NOMO-1 treated with DMSO at 0.1 percent for 48 hours (cell line): ENCODE data around the gene TENM3.
"Not testable (repeated sequence)": the region's sequence is repeated elsewhere in the genome, so short reads cannot be mapped to it uniquely, and the experiment has no call there.

ENCODE experiments used
- DNase-seq: peaks from one replicate; lab custom pipeline; 2025; ENCODE audit not compliant: unreplicated experiment; lab: John Stamatoyannopoulos, UW

The TENM3 gene

DNA sequence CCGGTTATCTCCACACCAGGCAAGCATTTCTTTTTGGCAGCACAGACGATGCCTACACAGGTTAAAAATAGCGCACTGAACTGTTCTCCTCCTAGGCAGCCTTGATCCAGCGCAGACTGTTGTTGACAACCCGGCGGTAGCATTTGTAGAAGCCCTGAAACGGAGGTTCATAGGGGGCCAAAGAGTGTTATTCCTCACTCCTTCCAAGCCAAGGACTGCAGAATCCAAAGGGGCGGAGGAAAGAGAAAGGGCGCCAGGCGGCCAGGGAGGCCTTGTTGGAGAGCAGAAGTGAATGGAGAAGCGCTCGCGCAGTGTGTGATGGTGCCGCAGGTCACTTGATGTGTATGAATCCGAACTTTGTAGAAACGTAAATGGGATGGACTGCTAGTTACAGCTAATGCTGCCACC is 82.7 kb downstream of the TENM3 start:
- DNase-seq = no peak

DNA sequence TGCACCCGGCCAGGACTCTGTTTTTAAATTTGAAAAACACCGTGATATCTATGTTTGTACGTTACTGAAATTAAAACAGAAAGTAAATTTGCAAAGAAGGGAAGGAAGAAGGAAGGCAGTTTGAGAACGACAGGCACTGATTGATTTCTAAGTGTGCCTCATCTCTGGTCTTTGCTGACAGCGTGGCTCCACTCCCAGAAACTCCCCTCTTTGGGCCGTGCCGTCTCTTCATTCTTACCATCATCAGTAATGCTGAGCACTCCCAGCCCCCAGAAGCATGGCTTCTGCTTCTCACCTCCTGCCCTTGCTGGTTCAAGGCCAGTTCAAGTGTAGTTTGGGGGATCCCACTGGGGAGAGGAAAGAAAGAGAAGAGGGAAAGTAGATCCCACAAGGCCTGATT is 85.3 kb downstream of the TENM3 start:
- DNase-seq = no peak

DNA sequence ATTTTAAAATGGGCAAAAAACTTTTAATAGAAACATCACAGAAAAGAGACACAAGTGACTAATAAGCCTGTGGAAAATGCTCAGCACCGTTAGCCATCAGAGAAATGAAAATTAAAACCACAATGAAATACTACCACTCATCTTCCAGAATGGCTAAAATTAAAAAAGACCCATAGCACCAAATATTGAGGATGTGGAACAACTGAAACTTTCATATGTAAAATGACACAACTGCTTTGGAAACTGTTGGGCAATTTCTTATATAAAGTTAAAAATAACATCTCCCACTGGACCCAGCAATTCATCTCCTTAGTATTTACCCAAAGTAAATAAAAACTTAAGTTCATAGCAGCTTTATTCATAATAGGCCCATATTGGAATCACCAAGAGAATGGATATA is 94.2 kb downstream of the TENM3 start:
- DNase-seq = no peak

DNA sequence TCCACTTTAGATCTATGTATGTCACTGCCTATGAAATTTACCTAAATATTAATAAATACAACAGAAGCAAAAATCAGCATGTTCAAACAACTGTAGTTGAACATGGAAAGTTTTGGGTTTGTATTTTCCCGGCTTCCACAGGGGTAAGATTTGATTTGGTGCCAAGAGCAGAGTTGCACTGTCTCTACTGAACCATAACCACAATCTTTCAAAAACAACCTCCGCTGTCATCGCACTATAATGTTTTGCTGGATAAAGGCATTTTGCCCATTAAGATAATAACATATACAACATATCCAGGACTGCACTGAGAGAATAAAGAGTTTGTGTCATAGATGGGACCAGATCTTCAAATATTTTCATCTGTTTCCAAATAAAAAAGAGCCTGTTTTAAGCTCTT is 94.9 kb downstream of the TENM3 start:
- no peak for DNase-seq

DNA sequence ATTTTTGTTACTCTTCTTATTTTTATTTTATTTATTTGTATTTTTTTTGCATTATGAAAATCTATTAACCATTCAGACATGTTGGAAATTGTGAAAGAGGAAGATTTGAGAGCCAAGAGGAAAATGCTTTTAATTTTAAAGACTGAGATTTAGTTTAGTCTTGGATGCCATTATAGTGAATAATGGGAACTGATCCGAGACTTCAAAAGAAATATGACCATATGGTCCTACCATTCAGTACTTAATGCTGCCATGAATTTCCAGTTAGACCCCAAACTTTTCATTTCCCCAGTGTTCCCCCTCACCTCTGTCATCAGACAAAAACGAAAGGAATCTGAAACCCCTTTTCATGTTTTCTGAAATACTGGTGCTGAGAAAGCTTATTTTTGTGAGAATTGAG is 95.5 kb downstream of the TENM3 start:
- DNase-seq = no peak

- no peak for DNase-seq
These were observed 96.0 kb downstream of the TENM3 start for GRCh38 chr4:182339221-182339641.

DNA sequence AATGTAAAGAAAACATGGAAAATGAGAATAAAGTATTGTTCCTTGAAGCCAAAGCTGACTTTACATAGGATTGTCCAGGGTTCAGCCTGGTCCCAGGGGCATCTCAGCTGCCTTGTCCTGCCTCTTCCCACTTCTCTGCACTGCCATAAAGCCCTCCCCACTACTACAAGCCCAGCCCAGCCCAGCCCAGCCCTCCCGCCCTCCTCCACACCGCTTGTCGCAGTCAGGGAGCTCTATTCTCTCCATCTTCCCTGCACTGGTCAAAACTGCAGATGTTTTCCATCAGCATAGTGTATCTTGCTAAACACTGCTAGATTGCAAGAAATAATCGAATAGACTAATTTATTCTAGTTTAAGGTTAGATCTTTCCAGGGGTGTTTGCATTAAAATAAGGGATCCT is 100.3 kb downstream of the TENM3 start:
- DNase-seq = no peak

DNA sequence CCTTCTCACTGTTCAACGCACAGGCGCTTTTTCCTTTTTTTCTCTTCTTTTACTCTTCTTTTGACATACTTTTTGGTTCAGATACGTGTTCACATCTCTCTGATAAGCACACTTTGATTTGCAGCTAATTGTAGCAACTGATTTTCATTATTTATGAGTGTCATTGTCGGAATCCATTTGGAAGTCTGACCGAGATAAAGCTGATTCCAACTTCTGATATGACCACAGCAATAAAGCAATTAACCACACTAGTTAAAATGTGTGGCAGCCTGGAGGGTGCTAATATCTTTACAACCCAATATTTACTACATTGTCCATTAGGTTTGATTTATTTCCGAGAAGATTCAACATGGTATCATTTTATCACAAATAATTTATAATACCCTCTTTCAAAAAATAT is 101.8 kb downstream of the TENM3 start:
- DNase-seq = no peak

DNA sequence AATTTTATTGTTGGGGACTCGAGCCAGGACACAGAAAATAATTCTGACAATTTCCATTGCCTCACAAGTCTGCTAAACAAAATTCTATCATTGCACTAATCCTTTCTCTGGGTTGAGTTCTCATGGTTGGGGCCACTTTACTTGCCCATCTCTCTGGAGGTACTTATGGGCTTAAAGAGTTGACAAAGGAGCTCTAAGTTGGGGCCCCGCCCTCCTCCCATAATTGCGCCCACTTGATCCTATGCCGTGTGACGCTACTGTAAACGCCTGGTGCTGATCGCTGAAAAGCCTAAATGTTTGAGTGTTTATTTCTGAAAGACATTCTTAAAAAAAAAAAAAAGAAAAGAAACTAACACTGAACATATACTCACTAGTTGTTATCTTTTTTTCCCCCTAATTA is 103.0 kb downstream of the TENM3 start:
- DNase-seq = no peak

DNA sequence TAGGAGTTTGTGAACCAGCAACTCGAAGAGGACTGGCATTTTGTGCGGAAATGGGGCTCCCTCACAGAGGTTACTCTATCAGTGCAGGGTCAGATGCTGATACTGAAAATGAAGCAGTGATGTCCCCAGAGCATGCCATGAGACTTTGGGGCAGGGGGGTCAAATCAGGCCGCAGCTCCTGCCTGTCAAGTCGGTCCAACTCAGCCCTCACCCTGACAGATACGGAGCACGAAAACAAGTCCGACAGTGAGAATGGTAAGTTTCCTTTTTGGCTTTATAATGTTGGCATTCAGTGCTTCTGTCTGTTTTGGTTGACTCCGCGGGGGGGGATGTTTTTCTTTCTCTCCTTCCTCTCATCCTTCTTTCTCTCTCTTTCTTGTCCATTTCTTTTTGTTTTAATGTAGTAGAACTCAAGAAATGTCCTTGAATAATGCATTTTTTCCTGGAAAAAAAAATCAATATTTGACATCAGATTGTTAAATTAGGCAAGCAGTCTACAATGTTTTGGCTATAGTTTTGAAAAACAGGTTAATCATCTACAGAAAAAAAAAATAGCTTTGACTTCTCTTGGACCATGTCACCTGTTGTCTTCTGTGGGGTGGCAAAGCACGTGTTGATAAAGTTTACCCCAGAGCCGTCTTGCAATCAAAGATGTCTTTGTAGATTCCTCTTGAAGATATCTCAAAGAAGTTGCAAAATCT is 103.6 kb downstream of the TENM3 start:
- DNase-seq = no peak

- DNase-seq = no peak
These were observed 105.7 kb downstream of the TENM3 start for GRCh38 chr4:182348779-182349326.

DNA sequence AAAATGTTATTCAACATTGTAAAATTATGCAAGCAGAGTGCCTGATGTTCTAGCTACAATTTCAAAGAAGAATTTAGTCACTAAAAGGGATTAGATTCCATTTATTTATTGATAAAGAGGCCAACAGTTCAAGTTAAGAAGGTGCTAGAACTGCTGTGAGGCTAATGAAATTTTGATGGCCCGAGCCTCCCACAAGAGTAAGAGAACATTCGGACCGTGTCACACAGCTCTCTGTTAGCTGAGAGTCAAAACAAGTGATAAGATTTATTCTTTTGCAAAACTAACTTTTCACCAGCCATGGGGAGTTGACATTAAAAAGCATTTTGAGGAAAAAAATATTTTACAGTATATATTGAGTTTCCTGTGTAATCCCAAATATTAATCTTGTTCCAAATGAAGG is 106.8 kb downstream of the TENM3 start:
- no peak for DNase-seq

DNA sequence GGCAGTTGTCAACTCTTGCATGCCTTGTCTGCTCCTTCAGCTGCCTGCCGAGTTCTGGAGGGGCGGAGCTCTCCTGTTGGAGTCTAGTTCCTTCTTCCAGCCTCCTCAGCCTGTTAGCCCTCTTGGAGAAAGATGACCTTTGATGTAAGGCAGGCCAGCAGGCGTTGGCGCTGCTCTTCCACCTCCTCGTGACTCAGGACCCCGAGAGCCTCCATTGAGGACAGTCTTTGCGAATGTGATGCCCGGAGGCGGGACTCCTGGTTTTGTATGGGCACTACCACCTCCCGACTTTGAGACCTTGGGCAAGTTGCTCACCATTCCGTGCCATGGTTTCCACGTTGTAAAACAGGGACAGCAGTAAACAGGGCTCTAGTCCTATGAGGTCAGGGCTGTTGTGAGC is 108.3 kb downstream of the TENM3 start:
- no peak for DNase-seq

GRCh38 chr4:182354106-182354505 is 110.9 kb downstream of the TENM3 start:
- DNase-seq = no peak

DNA sequence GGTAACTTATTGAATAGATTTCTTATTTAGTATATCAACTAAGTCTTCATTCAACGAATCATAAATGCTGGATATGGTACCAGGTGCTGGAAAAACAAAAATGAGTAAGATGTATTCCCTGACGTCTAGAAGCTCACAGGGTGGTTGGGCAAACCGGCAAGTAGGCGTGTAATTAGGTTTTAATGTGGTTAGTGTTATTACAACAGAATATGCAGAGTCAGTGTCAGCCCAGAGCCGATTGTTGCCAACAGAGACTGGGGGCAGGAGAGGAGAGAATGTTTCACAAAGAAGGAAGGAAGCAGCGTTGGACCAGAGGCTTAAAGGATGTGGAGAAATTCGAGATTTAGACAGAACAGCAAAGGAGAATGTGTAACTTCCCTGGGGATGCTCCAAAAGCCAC is 111.7 kb downstream of the TENM3 start:
- no peak for DNase-seq

- no peak for DNase-seq
These were observed 124.0 kb downstream of the TENM3 start for GRCh38 chr4:182367153-182367552.

GRCh38 chr4:182369211-182369610 is 126.0 kb downstream of the TENM3 start:
- no peak for DNase-seq

DNA sequence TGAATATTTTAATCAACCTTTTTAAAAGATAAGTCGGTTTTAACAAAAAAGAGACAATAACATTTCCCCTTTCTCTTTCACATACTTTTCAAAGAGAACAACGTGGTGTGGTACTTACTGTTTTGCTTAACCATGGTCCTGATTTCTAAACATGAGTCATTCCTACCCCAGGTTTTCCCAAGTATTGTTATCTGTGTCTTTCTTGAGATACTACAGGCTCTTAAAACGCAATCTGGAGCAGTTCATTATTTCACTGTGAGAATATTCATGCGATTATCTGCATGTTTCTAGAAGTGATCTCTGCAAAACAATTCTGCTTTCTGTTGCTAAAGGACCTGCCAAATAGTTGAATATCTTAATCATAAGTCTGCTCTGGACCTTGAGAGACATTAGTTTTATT is 127.3 kb downstream of the TENM3 start:
- no peak for DNase-seq

GRCh38 chr4:182380771-182381181 is 137.6 kb downstream of the TENM3 start:
- no peak for DNase-seq

DNA sequence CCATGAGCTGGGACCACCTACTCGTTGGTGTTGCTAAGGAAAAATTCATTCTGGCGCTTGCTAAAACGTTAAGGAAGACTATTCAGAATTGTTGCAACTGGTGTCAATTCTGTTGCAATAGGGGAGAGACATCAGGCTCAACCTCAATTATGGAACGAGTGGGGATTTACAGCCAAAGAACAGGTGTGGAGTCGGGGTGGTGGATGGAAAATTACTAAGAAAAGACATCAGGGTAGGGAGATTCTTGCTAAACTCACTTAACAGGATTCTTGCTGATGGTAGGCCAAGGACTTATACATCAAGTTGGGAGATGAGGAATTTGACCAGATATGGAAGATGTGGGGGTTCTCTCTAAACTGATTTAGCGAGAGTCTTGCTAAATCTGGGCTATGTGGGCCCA is 139.7 kb downstream of the TENM3 start:
- no peak for DNase-seq

DNA sequence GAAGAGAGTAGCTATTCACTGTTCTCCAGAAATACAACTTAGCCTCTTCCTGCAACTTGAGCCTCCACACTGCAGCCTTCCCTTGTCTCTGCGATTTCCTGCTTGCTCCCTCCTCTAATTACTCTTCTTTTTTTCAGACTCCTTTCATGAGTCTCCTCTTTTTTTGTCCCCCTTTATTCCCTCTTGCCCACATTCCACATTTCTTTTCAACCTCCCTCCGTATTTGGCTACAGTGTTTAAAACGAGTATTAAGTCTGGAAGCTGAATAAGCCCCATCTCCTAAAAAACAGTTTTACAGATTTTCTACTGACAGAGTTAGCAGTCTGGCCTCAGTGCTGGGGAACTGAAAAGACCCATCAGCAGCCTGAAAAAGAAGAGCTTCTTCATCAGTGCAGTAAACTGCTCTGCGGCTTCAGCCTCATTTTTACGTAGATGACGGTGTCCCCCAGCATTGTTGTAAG is 141.5 kb downstream of the TENM3 start:
- DNase-seq = no peak

DNA sequence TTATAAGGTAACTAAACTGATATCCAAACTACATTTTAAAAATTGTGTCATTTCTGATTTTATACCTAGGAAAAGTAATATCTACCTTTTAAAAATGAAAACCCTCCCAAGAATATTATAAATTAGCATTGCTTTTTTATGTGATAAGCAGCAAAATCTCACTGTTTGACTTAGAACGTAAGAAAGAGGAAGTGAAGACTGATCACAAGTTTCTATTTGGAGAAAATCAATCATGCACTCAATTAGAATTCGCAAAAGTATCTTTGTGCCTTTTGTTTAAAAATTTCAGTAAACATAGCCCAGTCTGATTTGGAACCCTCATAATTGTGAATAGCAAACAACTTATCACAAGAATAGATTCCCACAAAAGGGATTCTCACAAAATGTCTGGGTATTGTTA is 142.7 kb downstream of the TENM3 start:
- no peak for DNase-seq

DNA sequence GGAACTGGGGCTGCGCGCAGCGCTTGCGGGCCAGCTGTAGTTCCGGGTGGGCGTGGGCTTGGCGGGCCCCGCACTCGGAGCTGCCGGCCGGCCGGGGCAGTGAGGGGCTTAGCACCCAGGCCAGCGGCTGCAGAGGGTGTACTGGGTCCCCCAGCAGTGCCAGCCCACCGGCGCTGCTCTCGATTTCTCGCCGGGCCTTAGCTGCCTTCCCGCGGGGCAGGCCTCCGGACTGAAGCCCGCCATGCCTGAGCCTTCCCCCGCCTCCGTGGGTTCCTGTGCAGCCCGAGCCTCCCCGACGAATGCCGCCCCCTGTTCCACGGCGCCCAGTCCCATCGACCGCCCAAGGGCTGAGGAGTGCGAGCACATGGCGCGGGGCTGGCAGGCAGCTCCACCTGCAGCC is 143.4 kb downstream of the TENM3 start:
- not testable (repeated sequence) for DNase-seq
